DMS53 (cell line): ENCODE measurements around the gene PSEN2.

ENCODE experiments used
- DNase-seq: peaks from one replicate; lab custom pipeline; 2025; lab: John Stamatoyannopoulos, UW

Gene PSEN2

DNA sequence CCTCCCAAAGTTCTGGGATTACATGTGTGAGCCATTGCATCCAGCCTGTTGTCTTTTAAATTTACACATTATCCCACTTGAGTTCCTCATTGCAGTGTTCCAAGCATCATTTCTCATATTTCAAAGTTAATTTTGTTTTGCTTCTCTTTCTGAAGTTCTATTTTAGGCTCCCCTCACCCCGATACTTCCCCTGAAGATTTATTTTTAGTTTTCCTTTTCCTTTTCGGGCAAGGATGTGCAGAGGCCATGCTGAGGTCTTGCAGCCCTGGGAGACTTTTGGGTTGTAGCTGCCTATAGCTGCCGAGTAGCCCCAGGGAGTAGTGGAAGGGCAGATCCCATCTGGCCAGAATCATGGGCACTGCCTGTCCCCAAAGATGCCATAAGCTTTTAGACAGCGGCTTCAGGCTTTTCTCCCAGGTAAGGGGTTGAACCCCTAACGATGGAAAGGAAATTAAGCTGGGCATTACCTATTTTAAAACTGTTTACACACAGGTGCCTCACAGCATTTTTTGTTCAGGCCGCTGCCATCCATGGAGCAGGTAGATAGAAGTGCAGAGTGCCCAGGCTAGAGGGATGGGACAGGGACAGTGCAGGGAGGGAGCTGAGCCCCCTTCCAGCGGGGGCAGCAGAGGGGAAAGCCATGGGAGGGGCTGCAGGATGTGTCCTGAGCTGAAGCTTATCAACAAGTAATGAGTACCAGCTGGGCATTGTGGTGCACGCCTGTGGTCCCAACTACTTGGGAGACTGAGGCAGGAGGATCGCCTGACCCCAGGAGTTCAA lies 15.9 kb downstream of the PSEN2 start:
- DNase-seq: no peak

DNA sequence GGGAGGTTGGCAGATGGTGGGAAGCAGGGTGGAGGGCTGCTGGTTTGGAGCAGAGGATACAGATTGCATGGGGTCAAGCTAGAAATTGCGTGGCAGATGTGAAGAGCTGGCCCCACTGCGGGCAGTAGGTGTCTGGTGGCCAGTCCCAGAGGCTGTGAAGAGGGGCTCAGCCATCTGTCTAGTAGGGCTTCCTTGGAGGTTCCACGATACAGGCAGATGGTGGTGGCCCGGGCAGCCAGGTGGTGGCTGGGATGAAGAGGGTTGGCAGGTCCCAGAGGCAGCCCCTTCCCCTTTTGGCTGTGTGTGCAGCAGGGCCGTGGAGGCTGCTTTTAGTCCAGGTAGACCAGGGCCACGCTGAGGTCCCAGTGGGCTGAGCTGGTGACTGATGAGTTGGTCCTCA lies 16.6 kb downstream of the PSEN2 start:
- no peak for DNase-seq

DNA sequence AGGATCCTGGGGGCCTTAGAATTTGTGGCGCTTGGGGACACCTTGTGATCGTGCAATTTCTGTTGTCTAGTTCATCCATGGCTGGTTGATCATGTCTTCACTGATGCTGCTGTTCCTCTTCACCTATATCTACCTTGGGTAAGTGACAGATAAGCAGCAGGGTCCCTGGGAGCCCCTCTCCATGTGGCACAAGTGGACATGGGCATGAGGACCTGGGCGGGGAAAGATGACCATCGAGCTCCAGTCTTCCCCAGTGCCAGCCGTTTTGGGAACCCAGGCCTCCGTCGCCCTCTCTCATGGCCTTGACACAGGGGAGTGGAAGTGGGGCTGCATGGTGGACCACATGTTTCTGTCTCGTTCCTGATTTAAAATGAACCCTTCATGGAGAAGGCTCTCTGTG lies 17.6 kb downstream of the PSEN2 start:
- no peak for DNase-seq

DNA sequence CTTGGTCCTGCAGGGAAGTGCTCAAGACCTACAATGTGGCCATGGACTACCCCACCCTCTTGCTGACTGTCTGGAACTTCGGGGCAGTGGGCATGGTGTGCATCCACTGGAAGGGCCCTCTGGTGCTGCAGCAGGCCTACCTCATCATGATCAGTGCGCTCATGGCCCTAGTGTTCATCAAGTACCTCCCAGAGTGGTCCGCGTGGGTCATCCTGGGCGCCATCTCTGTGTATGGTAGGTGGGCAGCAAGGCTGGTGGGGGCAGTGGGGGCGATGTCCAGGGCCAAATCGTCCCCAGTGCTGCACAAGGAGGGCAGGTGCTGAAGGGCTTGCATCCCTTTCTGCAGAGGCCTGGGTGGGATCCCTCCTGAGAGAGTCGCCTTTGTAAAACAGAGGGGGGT lies 18.4 kb downstream of the PSEN2 start:
- no peak for DNase-seq

DNA sequence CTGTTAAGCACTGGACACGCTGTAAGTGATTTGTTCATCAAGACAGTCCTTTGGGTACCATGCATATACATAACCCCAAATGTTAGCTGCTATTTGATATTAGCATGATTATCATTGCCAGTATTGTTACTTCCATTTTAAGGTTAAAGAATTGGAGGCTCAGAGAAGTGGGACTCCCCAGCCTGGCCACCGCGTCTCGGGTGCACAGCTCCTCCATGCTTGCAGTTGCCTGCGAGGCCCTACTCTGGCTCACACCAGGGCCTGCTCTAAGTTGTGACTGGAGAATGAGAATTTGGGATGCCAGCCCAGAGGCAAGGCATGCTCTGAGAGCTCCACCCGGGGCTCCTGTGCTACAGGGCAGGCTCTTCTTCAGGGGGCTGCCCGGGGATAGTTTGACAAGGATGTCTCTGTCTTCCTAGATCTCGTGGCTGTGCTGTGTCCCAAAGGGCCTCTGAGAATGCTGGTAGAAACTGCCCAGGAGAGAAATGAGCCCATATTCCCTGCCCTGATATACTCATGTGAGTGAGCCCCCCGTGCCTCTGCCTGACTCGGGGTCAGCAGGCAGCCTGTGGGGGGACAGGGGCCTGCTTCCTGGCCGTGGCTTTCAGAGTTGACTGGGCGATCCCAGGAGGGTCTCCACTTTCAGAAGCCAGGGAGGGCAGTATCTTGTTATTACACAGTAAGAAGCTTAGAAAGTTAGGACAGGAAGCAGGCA lies 19.4 kb downstream of the PSEN2 start:
- no peak for DNase-seq

DNA sequence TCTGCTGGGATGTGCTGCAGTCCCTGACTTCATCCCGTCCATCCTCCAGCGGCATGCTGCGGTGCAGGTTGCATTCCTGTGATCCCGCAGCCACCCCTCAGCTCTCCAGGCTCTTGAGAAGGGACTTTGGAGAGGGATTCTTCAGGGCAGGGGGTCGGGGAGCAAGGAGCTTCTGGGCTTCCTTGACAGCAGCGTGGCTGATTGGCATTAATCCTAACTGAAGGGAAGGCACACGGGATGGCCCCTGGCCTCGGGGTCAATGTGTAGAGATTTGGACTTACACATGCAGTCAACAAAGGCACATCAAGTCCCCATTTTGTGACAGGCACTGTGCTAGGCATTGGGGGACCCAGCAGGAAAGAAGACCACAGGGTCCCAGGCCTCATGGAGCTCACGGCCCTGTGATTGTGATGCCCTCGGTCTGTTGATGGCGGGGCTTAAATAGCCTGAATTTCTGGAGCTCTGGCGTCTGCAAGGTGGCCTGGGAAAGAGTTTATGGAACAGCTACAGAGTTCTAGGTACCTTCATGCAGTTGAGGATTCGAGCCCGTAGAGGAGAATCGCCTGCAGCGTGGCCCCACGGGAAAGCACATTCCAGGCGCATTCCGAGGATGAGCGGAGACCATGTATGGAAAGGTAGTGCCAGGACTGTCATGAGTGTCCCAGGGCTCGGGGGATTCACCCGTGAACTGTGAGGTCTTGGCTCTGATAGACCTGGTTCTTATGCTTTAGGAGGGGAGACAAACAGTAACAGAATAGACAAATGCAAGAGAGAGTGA lies 20.1 kb downstream of the PSEN2 start:
- DNase-seq: no peak

DNA sequence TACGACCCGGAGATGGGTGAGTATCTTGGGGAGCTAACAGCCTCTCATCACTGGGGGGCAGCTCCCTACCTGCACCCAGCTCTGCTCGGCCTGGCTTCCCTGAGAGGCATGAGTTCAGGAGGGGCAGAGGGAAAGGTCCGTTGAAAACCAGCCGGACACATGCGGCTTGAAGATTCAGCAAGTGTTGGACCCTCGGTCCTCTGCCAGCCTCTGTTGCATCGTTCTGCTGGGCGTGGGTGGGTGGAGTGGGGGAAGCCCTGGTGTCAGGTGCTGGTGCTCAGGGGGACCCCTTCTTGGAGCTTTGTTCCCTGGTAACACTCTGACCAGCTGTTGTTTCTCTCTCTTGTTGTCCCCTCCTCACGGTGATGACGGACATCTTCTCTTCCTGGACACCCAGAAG lies 20.9 kb downstream of the PSEN2 start:
- no peak for DNase-seq

DNA sequence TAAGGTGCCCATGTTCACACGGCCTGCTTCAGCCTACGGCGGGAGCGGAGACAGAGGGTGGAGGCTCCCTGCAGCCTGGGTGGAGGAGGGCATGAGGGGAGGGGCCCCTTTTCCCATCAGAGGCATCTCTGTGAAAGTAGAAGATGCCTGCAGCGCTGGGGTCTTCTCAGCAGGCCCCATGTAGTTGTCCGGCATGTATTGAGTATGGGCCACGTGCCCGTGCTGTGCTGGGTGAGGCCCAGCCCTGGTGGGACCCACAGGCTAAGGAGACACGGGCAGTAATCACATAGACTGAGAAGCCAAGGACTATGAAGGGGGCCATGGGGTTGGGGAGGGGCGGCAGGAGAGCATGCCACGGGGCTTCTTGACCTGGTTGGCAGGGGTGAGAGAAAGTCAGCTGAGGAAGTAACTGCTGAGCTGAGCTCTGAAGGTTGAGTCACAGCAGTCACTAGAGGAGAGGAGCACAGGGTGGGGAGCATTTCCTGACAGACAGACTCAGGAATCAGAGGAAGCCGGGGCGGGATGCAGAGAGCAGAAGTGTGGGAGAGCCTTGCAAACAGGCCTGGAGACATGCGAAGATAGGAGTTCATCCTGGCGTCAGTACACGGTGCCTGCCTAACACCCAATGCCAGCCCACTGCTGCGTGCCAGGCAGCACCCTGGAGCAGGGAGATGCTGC lies 21.6 kb downstream of the PSEN2 start:
- no peak for DNase-seq

DNA sequence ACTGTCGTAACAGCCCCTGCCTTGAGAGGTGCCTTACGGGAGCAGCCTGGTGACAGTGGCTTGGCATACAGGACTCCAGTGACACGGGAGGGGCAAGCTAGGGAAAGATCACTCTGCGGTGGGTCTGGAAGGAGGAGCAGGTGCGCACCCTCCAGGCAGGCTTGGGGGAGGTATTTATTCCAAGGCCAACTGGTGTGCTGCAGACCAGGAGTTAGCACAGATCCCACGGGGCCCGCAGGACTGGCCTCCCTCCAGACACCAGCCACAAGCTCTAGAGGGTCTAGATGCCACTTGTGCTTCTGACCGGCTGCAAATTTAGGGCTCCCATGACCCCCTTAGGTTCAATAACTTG lies 22.1 kb downstream of the PSEN2 start:
- no peak for DNase-seq

DNA sequence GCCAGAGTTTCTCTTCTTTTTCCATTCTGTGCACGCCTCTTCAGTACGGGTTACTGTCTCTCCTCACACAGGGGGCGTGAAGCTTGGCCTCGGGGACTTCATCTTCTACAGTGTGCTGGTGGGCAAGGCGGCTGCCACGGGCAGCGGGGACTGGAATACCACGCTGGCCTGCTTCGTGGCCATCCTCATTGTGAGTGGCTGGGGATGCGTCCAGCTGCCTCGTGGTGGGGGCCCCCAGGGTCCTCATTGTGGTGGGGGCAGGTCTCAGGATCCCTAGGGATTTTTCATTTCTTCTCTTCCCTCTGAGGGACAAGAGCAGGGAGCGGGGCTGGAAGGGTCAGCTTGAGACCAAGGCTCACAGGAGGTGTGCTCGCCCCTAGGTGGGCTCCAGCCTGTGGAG lies 23.5 kb downstream of the PSEN2 start:
- DNase-seq: no peak

DNA sequence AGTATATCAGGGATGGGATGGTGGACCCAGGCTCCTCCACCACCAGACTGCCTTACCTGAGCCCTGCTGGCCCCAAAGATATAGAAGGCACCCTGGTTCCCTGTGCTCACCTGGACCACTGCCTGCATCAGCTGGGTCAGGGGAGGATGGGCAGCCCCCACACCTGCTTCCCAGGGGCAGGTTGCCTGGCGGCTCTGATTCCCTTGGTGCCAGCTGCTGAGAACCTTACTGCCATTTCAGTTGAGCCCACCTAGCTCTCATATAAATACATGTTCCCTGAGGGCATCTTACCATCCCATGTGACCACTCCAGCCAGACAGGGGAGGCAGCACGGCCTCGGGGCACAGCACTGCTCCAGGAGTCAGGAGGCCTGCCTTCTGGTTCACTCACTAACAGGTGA lies 24.4 kb downstream of the PSEN2 start:
- no peak for DNase-seq

DNA sequence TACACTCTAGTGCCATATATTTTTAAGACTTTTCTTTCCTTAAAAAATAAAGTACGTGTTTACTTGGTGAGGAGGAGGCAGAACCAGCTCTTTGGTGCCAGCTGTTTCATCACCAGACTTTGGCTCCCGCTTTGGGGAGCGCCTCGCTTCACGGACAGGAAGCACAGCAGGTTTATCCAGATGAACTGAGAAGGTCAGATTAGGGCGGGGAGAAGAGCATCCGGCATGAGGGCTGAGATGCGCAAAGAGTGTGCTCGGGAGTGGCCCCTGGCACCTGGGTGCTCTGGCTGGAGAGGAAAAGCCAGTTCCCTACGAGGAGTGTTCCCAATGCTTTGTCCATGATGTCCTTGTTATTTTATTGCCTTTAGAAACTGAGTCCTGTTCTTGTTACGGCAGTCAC lies 25.2 kb downstream of the PSEN2 start:
- DNase-seq: no peak

DNA sequence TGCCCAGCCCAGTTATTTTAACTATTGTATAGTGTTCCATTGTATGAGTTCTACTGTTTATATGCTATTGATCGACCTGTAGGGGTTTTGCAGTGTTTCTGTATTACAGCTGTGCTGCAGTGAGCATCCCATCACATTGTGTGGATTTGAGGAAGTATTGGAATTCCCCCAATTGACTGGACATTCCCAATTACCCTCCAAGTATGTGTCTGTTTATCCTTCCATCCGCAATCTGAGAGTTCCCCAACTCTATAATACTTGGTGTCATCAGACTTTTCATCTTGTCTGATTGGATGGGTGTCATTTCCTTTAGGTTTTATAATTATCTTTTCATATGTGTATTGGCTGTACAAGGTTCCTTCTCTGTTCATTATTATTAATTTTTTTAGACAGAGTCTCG lies 27.8 kb downstream of the PSEN2 start:
- DNase-seq: no peak

DNA sequence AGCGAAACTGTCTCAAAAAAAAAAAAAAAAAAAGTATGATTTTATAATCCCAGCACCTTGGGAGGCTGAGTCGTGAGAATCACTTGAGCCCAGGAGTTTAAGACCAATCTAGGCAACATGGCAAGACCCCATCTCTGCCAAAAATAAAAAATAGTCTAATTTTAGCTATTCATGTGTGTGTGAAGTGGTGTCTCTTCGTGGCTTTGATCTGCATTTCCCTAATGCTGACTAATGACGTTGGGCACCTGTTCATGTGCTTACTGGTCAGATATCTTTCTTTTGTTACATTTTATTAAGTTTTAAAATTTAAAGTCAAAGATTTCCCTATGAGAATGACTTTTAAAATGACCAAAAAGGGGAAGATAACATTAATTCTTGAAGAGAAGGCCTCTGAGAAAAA lies 31.0 kb downstream of the PSEN2 start:
- no peak for DNase-seq

DNA sequence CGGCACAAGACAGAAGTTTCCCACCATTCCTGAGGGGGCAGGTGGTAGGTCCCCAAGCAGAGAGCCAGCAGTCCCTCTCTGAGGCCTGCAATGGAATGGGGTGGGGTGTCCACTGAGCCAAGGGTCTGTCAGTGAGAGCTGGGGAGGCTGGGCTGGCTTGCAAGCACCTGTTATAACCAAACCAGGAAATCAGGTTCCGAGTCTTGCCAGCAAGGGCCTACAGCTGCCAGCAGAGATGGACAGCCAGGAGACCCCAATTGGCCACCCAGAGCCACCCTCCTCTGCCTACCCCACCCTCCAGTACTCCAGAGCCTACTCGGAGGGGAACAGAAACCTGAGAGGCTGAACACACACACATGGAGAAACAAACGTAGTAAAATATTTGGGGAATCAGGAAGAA lies 32.2 kb downstream of the PSEN2 start:
- no peak for DNase-seq

DNA sequence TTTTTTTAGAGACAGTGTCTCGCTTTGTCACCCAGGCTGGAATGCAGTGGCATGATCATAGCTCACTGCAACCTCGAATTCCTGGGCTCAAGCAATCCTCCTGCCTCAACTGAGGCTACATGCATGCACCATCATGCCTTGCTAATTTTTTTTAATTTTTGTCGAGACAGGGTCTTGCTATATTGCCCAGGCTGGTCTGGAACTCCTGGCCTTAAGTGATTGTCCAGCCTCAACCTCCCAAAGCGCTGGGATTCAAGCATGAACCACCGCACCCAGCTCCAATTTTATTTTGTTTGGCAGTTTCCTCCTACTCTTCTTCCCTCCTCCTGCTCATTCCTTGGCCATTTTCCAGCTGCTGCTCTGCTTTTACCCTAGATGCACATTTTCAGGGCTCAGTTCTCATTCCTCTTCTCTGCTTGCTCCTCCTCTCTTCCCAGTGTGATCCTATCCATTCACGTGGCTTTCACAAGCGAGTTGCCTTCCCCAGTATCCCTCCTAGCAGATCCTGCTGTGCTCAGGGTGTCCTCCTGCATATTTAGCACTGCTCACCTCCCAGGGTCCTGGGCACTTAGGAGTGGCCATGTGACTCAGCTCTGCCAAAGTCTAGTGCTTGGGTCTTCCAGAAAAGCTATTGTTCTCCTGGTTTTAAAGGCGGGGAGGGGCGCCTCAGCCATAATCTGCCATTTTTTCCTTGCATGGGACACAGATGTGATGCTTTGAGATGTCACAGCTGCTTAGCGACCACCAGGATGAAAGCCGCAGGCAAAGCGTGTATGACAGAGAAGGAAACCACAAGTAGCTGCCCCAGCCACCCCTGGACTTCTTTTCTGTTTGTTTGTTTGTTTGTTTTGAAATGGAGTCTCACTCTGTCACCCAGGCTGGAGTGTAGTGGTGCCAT lies 33.7 kb downstream of the PSEN2 start:
- DNase-seq: no peak

DNA sequence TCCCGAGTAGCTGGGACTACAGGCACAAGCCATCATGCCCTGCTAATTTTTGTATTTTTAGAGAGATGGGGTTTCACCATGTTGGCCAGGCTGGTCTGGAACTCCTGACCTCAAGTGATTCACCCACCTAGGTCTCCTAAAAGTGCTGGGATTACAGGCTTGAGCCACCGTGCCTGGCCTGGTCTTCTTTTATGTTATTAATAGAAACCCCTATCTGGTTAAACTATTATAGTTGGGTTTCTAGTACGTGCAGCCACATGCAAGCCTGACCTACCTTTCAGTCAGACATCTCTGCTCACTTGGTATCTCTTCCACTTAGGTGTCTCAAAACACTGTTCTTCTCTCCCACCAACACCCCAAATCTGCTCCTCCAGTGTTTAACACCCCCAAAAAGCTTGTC lies 34.4 kb downstream of the PSEN2 start:
- DNase-seq: no peak

DNA sequence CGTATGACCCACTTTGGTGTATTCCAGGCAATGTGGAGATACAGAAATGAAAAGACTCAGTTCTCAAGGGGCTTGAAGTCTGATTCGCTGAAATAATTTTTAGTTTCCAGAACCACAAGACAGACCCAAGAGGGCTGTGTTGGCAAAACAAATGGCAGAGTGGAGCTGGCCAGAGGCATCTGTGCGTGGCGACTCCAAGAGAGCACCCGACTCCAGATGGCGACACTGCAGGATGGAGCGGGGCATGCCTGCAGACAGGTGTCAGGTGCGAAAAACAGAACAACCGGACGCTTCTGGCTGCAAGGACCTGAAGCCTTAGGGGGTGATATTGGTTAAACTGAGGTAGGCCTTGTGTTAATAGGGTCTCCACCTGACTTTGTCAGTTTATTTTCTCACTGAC lies 38.0 kb downstream of the PSEN2 start:
- DNase-seq: no peak

DNA sequence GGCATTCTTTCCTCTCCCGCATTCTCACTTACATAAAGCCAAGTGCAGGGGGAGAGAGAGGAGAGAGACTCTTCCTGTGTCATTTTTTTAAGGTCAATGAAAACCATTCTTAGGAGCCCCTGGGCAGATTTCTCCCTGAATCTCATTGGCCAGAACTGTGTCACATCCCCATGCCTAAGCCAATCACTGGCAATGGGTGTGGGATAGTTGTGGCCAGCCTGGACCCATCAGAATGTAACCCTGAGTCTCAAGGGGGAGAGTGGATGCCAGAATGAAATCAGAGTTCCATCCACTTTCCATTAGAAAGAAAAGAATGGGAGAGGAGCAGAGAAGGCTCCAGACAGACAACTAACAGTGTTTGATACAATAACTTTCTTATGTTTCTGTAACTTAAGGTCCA lies 38.5 kb downstream of the PSEN2 start:
- no peak for DNase-seq

DNA sequence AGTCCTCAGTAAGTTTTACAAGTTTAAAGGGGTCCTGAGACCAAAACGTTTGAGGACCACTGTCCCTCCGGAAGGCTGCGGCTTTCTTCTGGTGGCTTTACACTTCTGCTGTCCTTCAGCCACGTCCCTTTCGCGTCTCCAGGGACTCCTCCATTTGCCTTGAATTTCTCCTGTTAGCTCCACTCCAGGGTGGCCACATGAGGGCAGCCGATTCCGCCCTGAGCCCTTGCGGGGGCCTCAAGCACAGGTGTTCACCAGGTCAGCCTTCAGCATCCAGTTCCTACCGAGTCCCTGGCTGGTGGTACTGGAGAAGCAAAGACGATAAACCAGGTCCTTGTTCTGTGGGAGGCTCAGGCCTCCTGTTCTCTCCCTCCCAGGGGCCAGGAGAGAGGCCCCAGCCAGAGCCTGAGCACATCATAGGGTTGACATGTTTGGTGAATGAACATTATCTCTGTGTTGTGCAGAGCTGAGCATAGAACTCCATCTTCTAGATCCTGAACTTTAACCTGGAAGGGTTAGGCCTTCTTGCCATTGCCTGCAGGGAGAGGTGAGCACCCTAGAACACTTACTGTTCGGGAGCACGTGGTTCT lies 42.3 kb downstream of the PSEN2 start:
- DNase-seq: peak; percentile 87

DNA sequence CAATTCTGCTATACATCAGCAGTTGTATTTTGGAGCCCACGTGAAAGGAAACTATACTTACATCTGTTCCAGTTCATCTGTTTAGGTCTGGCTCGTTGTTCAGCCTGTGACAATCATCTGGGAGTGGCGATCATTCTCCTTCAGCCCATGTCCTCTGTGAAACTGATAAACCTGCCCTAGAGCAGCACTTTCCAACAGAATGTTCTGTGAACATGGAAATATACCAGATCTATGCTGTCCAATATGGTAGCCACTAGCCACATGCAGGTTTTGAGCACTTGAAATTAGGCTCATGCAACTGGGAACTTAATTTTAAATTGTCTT lies 45.2 kb downstream of the PSEN2 start:
- DNase-seq: no peak
